Neural cell (in vitro differentiated cells): ENCODE data around the gene FNBP1. TPM values are rescaled to one million over a fixed set of nuclear protein-coding genes. Genes with fewer than 3 reads are reported as not detected.

ENCODE experiments used
- H2AFZ ChIP-seq: fragments of 200-600, 300-800 bp; sonication (generic), shearing (Covaris generic); 2 replicates; pipeline ENCODE4 v1.6.0; 2014; ENCODE audit warnings: low read depth, mild to moderate bottlenecking, antibody characterized with exemption, low read length, moderate library complexity
- H3F3A ChIP-seq: fragments of 200-600 bp; shearing (Covaris generic); 2 replicates; pipeline ENCODE4 v1.6.1; 2016; ENCODE audit warnings: mild to moderate bottlenecking, moderate library complexity, mixed read lengths, antibody characterized with exemption, low read length; ENCODE audit not compliant: insufficient read depth, poor library complexity, severe bottlenecking
- H3K27ac ChIP-seq: fragments of 200-600, 300-800 bp; sonication (generic), shearing (Covaris generic); 2 replicates; pipeline ENCODE4 v1.5.1; 2014; ENCODE audit warnings: mild to moderate bottlenecking, low read length, moderate library complexity
- H3K27me3 ChIP-seq: fragments of 300-800, 200-600 bp; sonication (generic), shearing (Covaris generic); 2 replicates; pipeline ENCODE4 v1.6.0; 2014; ENCODE audit warnings: mild to moderate bottlenecking, low read depth, low read length, moderate library complexity; ENCODE audit not compliant: insufficient read depth
- H3K36me3 ChIP-seq: fragments of 300-800, 200-600 bp; sonication (generic), shearing (Covaris generic); 2 replicates; pipeline ENCODE4 v1.5.1; 2014; ENCODE audit warnings: mild to moderate bottlenecking, antibody characterized with exemption, low read length, moderate library complexity; ENCODE audit not compliant: insufficient read depth
- H3K4me2 ChIP-seq: fragments of 300-800, 200-600 bp; sonication (generic), shearing (Covaris generic); 2 replicates; pipeline ENCODE4 v1.6.0; 2014; ENCODE audit warnings: mild to moderate bottlenecking, low read length
- H3K4me3 ChIP-seq: fragments of 300-800, 200-600 bp; sonication (generic), shearing (Covaris generic); 2 replicates; pipeline ENCODE4 v1.5.1; 2014; ENCODE audit warnings: mild to moderate bottlenecking, low read length, moderate library complexity
- H3K79me2 ChIP-seq: fragments of 200-600 bp; shearing (Covaris generic); replicated peaks from 2 replicates; pipeline ENCODE4 v1.6.0; 2014; ENCODE audit warnings: mild to moderate bottlenecking, low read length, moderate library complexity; ENCODE audit not compliant: insufficient read depth
- H3K9ac ChIP-seq: fragments of 300-800, 200-600 bp; sonication (generic), shearing (Covaris generic); 2 replicates; pipeline ENCODE4 v1.6.1; 2016; ENCODE audit warnings: mild to moderate bottlenecking, low read length, mixed read lengths
- H3K9me2 ChIP-seq: fragments of 200-600 bp; shearing (Covaris generic); 2 replicates; pipeline ENCODE4 v1.6.1; 2016; ENCODE audit warnings: mild to moderate bottlenecking, low read length, mixed read lengths; ENCODE audit not compliant: insufficient read depth
- H3K9me3 ChIP-seq: fragments of 200-600, 300-800 bp; sonication (generic), shearing (Covaris generic); 2 replicates; pipeline ENCODE4 v1.6.1; 2016; ENCODE audit warnings: mild to moderate bottlenecking, mixed run types, low read length, moderate library complexity, mixed read lengths
- H4K20me1 ChIP-seq: fragments of 200-600 bp; shearing (Covaris generic); 2 replicates; pipeline ENCODE4 v1.6.1; 2016; ENCODE audit warnings: mild to moderate bottlenecking, mixed run types; ENCODE audit not compliant: insufficient read depth
- EP300 ChIP-seq: fragments of 450-650 bp; conservative IDR thresholded peaks from 2 replicates; pipeline ENCODE4 v1.6.1; 2014; ENCODE audit warnings: antibody characterized with exemption, mild to moderate bottlenecking, moderate library complexity; ENCODE audit not compliant: poor library complexity, severe bottlenecking
- EZH2 ChIP-seq: fragments of 200-600, 300-800 bp; shearing (Covaris generic), sonication (generic); IDR thresholded peaks from 2 replicates; pipeline ENCODE4 v1.6.1; 2014; ENCODE audit warnings: antibody characterized with exemption, low read length, borderline replicate concordance, mild to moderate bottlenecking; ENCODE audit not compliant: insufficient read depth, poor library complexity, severe bottlenecking
- MXI1 ChIP-seq: fragments of 450-650 bp; conservative IDR thresholded peaks from 2 replicates; pipeline ENCODE4 v1.6.1; 2014; ENCODE audit warnings: antibody characterized with exemption, mild to moderate bottlenecking; ENCODE audit not compliant: poor library complexity, severe bottlenecking
- POLR2AphosphoS5 ChIP-seq: IDR thresholded peaks from 2 replicates; pipeline ENCODE4 v1.6.1; 2012
- RAD21 ChIP-seq: fragments of 450-650 bp; conservative IDR thresholded peaks from 2 replicates; pipeline ENCODE4 v1.6.1; 2014; ENCODE audit warnings: antibody characterized with exemption, mild to moderate bottlenecking, moderate library complexity
- SMC3 ChIP-seq: fragments of 450-650 bp; conservative IDR thresholded peaks from 2 replicates; pipeline ENCODE4 v1.6.1; 2014; ENCODE audit warnings: antibody characterized with exemption, mild to moderate bottlenecking, moderate library complexity; ENCODE audit not compliant: poor library complexity
- TAF1 ChIP-seq: IDR thresholded peaks from 2 replicates; pipeline ENCODE4 v1.6.1; 2012; ENCODE audit warnings: low read depth
- polyA plus RNA-seq: library from polyadenylated mRNA; depleted of rRNA; stranded (reverse); fragments of >200 nt; gene quantifications from 2 replicates; pipeline ENCODE4 v1.2.3, GENCODE V29; 2014
- TF ChIP-seq, protein P1 (sequence below): fragments of 450-650 bp; IDR thresholded peaks from 2 replicates; pipeline ENCODE4 v1.5.1; 2014; ENCODE audit warnings: antibody characterized with exemption, mild to moderate bottlenecking, moderate library complexity; ENCODE audit not compliant: poor library complexity, severe bottlenecking
- TF ChIP-seq, protein P2 (sequence below): IDR thresholded peaks from 2 replicates; pipeline ENCODE4 v1.6.1; 2012; ENCODE audit warnings: borderline replicate concordance

FNBP1 gene
- polyA plus RNA-seq, 1 donor from 2014 or later, result 16.6 TPM

DNA sequence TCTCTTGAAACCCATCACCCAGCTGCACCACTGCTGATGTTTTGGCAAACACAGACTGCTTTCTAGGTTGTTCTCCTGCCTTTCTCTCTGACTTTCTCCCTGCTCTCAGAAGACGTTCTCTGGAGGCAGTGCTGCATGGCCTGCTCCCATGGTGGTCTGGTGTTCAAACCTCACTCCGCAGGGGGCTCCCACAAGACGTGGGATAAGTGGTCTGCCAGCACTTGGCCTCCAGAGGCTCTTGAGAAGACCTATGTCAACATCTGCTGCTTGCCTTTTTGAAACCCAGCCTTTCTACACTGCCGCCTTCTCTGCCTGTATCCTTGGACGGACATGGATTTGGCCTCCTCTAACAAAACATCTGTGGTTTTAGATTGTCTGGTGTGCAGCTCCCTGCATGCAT lies 191.2 kb downstream of the FNBP1 start:
- H2AFZ ChIP-seq, result no peak overlapping the region
- H3K27me3 ChIP-seq, result no peaks in the 10 kb centered on the region
- H3K4me2 ChIP-seq, result no peak overlapping the region
- H3F3A ChIP-seq, result no peaks in the 10 kb centered on the region
- no peak overlapping the region for H3K9ac ChIP-seq
- TF ChIP-seq MXI1, result no peak
- TF ChIP-seq POLR2AphosphoS5, result no peak
- no peak for TF ChIP-seq SMC3
- no peak for TF ChIP-seq EZH2
- TF ChIP-seq RAD21, result no peak
- no peak for TF ChIP-seq EP300
- no peak for TF ChIP-seq TAF1
- TF ChIP-seq, protein P1, sequence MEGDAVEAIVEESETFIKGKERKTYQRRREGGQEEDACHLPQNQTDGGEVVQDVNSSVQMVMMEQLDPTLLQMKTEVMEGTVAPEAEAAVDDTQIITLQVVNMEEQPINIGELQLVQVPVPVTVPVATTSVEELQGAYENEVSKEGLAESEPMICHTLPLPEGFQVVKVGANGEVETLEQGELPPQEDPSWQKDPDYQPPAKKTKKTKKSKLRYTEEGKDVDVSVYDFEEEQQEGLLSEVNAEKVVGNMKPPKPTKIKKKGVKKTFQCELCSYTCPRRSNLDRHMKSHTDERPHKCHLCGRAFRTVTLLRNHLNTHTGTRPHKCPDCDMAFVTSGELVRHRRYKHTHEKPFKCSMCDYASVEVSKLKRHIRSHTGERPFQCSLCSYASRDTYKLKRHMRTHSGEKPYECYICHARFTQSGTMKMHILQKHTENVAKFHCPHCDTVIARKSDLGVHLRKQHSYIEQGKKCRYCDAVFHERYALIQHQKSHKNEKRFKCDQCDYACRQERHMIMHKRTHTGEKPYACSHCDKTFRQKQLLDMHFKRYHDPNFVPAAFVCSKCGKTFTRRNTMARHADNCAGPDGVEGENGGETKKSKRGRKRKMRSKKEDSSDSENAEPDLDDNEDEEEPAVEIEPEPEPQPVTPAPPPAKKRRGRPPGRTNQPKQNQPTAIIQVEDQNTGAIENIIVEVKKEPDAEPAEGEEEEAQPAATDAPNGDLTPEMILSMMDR, result no peak
- no peaks in the 10 kb centered on the region for H3K36me3 ChIP-seq
- no peaks in the 10 kb centered on the region for H3K9me3 ChIP-seq
- H3K79me2 ChIP-seq, result no peaks in the 10 kb centered on the region
- H4K20me1 ChIP-seq, result no peaks in the 10 kb centered on the region
- H3K4me3 ChIP-seq, result no peak overlapping the region
- H3K27ac ChIP-seq, result no peak overlapping the region
- no peaks in the 10 kb centered on the region for H3K9me2 ChIP-seq

DNA sequence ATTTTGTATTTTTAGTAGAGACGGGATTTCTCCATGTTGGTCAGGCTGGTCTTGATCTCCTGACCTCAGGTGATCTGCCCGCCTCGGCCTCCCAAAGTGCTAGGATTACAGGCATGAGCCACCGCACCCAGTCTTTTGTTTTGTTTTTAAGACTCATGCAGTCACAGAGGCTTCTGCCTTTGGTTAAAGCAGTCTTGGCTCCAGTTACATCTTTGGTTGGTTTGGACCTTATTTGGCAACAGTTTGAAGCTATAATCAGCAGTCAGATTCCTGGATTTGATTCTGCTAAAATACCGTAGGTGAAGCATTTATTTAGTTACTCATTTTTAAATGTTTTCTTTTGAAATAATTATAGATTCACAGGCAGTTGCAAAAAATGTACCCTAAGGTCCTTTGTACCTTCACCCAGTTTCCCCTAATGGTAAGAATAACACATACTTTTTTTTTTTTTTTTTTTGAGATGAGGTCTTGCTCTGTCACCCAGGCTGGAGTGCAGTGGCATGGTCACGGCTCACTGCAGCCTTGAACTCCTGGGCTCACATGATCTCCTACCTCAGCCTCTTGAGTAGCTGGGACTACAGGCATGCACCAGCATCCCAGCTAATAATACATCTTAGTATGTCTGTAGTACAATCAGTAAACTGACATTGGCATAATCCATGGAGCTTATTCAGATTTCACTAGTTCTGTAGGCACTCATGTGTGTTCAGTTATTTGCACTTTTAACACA lies 192.0 kb downstream of the FNBP1 start:
- H4K20me1 ChIP-seq, result no peaks in the 10 kb centered on the region
- H3K36me3 ChIP-seq, result no peaks in the 10 kb centered on the region
- H3K4me3 ChIP-seq, result no peak overlapping the region
- no peaks in the 10 kb centered on the region for H3K9me2 ChIP-seq
- TF ChIP-seq MXI1 (no peak), RAD21 (no peak), TAF1 (no peak), EP300 (no peak), SMC3 (no peak), POLR2AphosphoS5 (no peak), EZH2 (no peak)
- TF ChIP-seq, protein P1, result no peak
- TF ChIP-seq, protein P2, sequence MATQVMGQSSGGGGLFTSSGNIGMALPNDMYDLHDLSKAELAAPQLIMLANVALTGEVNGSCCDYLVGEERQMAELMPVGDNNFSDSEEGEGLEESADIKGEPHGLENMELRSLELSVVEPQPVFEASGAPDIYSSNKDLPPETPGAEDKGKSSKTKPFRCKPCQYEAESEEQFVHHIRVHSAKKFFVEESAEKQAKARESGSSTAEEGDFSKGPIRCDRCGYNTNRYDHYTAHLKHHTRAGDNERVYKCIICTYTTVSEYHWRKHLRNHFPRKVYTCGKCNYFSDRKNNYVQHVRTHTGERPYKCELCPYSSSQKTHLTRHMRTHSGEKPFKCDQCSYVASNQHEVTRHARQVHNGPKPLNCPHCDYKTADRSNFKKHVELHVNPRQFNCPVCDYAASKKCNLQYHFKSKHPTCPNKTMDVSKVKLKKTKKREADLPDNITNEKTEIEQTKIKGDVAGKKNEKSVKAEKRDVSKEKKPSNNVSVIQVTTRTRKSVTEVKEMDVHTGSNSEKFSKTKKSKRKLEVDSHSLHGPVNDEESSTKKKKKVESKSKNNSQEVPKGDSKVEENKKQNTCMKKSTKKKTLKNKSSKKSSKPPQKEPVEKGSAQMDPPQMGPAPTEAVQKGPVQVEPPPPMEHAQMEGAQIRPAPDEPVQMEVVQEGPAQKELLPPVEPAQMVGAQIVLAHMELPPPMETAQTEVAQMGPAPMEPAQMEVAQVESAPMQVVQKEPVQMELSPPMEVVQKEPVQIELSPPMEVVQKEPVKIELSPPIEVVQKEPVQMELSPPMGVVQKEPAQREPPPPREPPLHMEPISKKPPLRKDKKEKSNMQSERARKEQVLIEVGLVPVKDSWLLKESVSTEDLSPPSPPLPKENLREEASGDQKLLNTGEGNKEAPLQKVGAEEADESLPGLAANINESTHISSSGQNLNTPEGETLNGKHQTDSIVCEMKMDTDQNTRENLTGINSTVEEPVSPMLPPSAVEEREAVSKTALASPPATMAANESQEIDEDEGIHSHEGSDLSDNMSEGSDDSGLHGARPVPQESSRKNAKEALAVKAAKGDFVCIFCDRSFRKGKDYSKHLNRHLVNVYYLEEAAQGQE, result no peak
- no peaks in the 10 kb centered on the region for H3F3A ChIP-seq
- H2AFZ ChIP-seq, result no peak overlapping the region
- no peaks in the 10 kb centered on the region for H3K9me3 ChIP-seq
- H3K27ac ChIP-seq, result no peak overlapping the region
- H3K4me2 ChIP-seq, result no peak overlapping the region
- H3K9ac ChIP-seq, result no peak overlapping the region
- H3K79me2 ChIP-seq, result no peaks in the 10 kb centered on the region
- H3K27me3 ChIP-seq, result no peaks in the 10 kb centered on the region
